Measurements from ENCODE around the gene RASAL2. TPM values are rescaled to one million over a fixed set of nuclear protein-coding genes. Genes with fewer than 3 reads are reported as not detected.

The RASAL2 gene
- total RNA-seq, 4 donors from 2014 or later, result 17.0 to 27.4 (median 20.2) TPM

DNA sequence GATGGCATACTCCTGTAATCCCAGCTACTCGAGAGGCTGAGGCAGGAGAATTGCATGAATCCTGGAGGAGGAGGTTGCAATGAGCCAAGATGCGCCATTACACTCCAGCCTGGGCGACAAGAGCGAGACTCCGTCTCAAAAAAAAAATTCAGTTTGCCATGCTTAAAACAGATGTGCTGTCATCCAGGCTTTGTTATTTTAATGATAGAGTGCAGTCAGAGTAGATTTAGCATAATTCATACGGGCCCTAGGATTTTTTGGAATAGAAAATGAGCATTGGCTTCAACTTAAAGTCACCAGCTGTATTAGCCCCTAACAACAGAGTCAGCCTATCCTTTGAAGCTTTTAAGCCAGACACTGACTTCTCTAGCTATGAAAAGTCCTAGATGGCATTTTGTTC lies 124.6 kb downstream of the RASAL2 start:
- H3K4me3 ChIP-seq, result no peak overlapping the region
- H3K36me3 ChIP-seq, result no peaks in the 10 kb centered on the region
- no peak for ATAC-seq
- WGBS, 2 donors (ENCODE audit: low coverage in 1 of 2), result 83 to 95% methylated on average over 5 to 6 of the region's 6 CpGs
- H3K27ac ChIP-seq, result no peak overlapping the region
- no peaks in the 10 kb centered on the region for H3K9me3 ChIP-seq
- H3K4me1 ChIP-seq, result no peaks in the 10 kb centered on the region
- TF ChIP-seq, protein P1, sequence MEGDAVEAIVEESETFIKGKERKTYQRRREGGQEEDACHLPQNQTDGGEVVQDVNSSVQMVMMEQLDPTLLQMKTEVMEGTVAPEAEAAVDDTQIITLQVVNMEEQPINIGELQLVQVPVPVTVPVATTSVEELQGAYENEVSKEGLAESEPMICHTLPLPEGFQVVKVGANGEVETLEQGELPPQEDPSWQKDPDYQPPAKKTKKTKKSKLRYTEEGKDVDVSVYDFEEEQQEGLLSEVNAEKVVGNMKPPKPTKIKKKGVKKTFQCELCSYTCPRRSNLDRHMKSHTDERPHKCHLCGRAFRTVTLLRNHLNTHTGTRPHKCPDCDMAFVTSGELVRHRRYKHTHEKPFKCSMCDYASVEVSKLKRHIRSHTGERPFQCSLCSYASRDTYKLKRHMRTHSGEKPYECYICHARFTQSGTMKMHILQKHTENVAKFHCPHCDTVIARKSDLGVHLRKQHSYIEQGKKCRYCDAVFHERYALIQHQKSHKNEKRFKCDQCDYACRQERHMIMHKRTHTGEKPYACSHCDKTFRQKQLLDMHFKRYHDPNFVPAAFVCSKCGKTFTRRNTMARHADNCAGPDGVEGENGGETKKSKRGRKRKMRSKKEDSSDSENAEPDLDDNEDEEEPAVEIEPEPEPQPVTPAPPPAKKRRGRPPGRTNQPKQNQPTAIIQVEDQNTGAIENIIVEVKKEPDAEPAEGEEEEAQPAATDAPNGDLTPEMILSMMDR (IDR thresholded peaks at IDR 0.05), result no peak
- no peak for TF ChIP-seq POLR2AphosphoS5 (IDR thresholded peaks at IDR 0.05)
- TF ChIP-seq EP300 (IDR thresholded peaks at IDR 0.05), result no peak
- TF ChIP-seq POLR2A (IDR thresholded peaks at IDR 0.05), result no peak
- no peaks in the 10 kb centered on the region for H3K27me3 ChIP-seq

GRCh38 chr1:178220094-178220493 lies 126.2 kb downstream of the RASAL2 start:
- no peaks in the 10 kb centered on the region for H3K9me3 ChIP-seq
- H3K36me3 ChIP-seq, result no peaks in the 10 kb centered on the region
- no peak for ATAC-seq
- no peaks in the 10 kb centered on the region for H3K4me1 ChIP-seq
- WGBS, 2 donors (ENCODE audit: low coverage in 1 of 2), result 100% methylated on average over 1 of the region's 1 CpG
- H3K27ac ChIP-seq, result no peak overlapping the region
- TF ChIP-seq POLR2AphosphoS5 (IDR thresholded peaks at IDR 0.05) (no peak), EP300 (IDR thresholded peaks at IDR 0.05) (no peak), POLR2A (IDR thresholded peaks at IDR 0.05) (no peak)
- TF ChIP-seq, protein P1 (IDR thresholded peaks at IDR 0.05), result no peak
- no peaks in the 10 kb centered on the region for H3K27me3 ChIP-seq
- H3K4me3 ChIP-seq, result no peak overlapping the region

- Histone ChIP-seq H3K27ac (no peak overlapping the region), H3K36me3 (no peaks in the 10 kb centered on the region), H3K27me3 (no peaks in the 10 kb centered on the region), H3K9me3 (no peaks in the 10 kb centered on the region), H3K4me3 (no peak overlapping the region), H3K4me1 (no peaks in the 10 kb centered on the region)
- no peak for ATAC-seq
- TF ChIP-seq, protein P1 (IDR thresholded peaks at IDR 0.05), result no peak
- no peak for TF ChIP-seq POLR2A (IDR thresholded peaks at IDR 0.05)
- no peak for TF ChIP-seq POLR2AphosphoS5 (IDR thresholded peaks at IDR 0.05)
- no peak for TF ChIP-seq EP300 (IDR thresholded peaks at IDR 0.05)
- WGBS, 2 donors (ENCODE audit: low coverage in 1 of 2), result 38 to 85% methylated on average over 1 of the region's 1 CpG
Measured at GRCh38 chr1:178223289-178223688, 129.4 kb downstream of the RASAL2 start.

DNA sequence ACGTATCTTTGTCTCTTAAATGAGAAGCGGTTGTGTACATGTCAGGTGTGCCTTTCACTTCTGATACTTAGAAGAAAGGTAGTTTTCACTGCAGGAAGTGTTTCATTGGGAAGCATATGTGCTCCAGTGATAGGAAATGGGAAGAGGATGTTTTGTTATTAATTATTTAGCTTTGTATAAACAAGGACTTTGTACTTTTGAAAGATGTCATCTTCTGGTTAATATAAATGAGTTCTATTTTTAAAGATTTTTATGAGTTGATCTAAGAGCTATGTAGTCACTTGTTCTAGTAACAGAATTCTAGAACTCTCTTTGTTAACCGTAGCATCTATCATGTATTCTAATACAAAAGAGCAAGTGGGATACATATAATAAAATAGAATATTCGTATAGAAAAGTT lies 130.5 kb downstream of the RASAL2 start:
- Histone ChIP-seq H3K4me3 (no peak overlapping the region), H3K36me3 (no peaks in the 10 kb centered on the region), H3K27me3 (no peaks in the 10 kb centered on the region), H3K4me1 (no peaks in the 10 kb centered on the region), H3K9me3 (no peaks in the 10 kb centered on the region), H3K27ac (no peak overlapping the region)
- ATAC-seq, result no peak
- TF ChIP-seq, protein P1 (IDR thresholded peaks at IDR 0.05), result no peak
- TF ChIP-seq EP300 (IDR thresholded peaks at IDR 0.05) (no peak), POLR2A (IDR thresholded peaks at IDR 0.05) (no peak)
- 48 to 55% methylated on average over 4 of the region's 4 CpGs for WGBS, 2 donors (ENCODE audit: low coverage in 1 of 2)

DNA sequence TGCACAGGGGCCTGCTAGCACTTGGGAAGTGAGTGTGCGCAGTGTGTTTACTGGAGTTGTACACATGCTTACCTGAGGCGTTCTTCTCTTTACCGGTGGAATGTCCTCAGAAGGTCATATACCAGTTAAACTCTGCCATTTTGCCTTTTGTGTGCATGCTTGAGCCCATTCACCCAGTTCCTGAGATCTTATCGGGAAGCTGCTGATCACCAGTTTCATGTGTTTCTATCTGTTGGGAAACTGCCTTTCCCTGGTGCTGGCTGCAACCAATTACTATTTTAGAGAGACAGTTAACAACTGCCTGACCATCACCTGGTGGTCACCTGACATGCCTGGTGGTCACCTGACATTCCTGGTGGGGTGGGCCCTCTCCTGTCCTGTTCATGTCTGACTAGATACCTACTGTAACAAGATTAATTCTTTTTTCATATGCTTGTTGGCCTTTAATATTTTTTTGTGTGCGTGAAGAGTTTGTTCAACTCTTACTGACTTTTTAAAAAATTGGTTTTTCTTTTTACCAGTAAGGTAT lies 137.0 kb downstream of the RASAL2 start:
- Histone ChIP-seq H3K4me1 (no peaks in the 10 kb centered on the region), H3K4me3 (no peak overlapping the region), H3K27ac (no peak overlapping the region), H3K9me3 (no peaks in the 10 kb centered on the region), H3K27me3 (no peaks in the 10 kb centered on the region), H3K36me3 (no peaks in the 10 kb centered on the region)
- no peak for ATAC-seq
- 92 to 93% methylated on average over 3 to 5 of the region's 5 CpGs for WGBS, 2 donors (ENCODE audit: low coverage in 1 of 2)
- TF ChIP-seq POLR2AphosphoS5 (IDR thresholded peaks at IDR 0.05) (no peak), POLR2A (IDR thresholded peaks at IDR 0.05) (no peak), EP300 (IDR thresholded peaks at IDR 0.05) (no peak)
- TF ChIP-seq, protein P1 (IDR thresholded peaks at IDR 0.05), result no peak
